Sigmoid colon (tissue), 7 donors: ENCODE results near the gene KIF2C. TPM values are rescaled to one million over a fixed set of nuclear protein-coding genes. Genes with fewer than 3 reads are reported as not detected.
"Not testable (repeated sequence)": the region's sequence is repeated elsewhere in the genome, so short reads cannot be mapped to it uniquely, and the experiment has no call there.

Experiments
- DNase-seq: peaks from one replicate; pipeline ENCODE4 v3.0.0-alpha.2; 2019
- H3K27ac ChIP-seq, 4 donors: fragments of 200-600 bp; sonication (generic); one replicate each; pipeline ENCODE4 v1.5.1; 2016 to 2019; ENCODE audit warnings: mild to moderate bottlenecking in 1 of 4
- H3K27me3 ChIP-seq, 3 donors: fragments of 200-600 bp; sonication (generic); one replicate each; pipeline ENCODE4 v1.5.1; 2019; ENCODE audit warnings: mild to moderate bottlenecking in 1 of 3
- H3K36me3 ChIP-seq, 4 donors: fragments of 200-600 bp; sonication (generic); one replicate each; pipeline ENCODE4 v1.5.1; 2016 to 2019
- H3K4me1 ChIP-seq, 4 donors: fragments of 200-600 bp; sonication (generic); one replicate each; pipeline ENCODE4 v1.5.1; 2017 to 2019
- H3K4me3 ChIP-seq, 4 donors: fragments of 200-600 bp; sonication (generic); one replicate each; pipeline ENCODE4 v1.5.1; 2017 to 2019; ENCODE audit warnings: mild to moderate bottlenecking in 2 of 4, moderate library complexity in 1 of 4
- H3K9me3 ChIP-seq, 4 donors: fragments of 200-600 bp in 3 of 4; sonication (generic) in 3 of 4; one replicate each; pipeline versions ENCODE4 v1.5.1 to v1.6.1; 2013 to 2019
- CTCF ChIP-seq, 4 experiments: fragments of 450-650 bp in 3 of 4; fragments of 200-600 bp in 1 of 4; IDR thresholded peaks; one replicate each; pipeline ENCODE4 v1.5.1; 2016 to 2019; ENCODE audit warnings: antibody characterized with exemption in 4 of 4, mild to moderate bottlenecking in 3 of 4, moderate library complexity in 2 of 4
- EP300 ChIP-seq, 4 donors: sonication (generic); formaldehyde crosslinking; IDR thresholded peaks; one replicate each; pipeline ENCODE4 v1.6.1; 2017; ENCODE audit warnings: antibody characterized with exemption in 4 of 4
- POLR2A ChIP-seq, 2 donors: fragments of 450-650 bp; IDR thresholded peaks; one replicate each; pipeline ENCODE4 v1.6.1; 2016; ENCODE audit warnings: antibody characterized with exemption in 2 of 2, mild to moderate bottlenecking in 2 of 2, moderate library complexity in 2 of 2
- POLR2AphosphoS5 ChIP-seq, 4 donors: sonication (generic); formaldehyde crosslinking; IDR thresholded peaks; one replicate each; pipeline ENCODE4 v1.6.1; 2017; ENCODE audit warnings: antibody characterized with exemption in 4 of 4
- WGBS, 2 donors: extraction: QIAGEN DNeasy Blood & Tissue Kit; methylation state at CpG; one replicate each; pipeline ENCODE4 v1.1.7; 2013; 5-methylcytosine and 5-hydroxymethylcytosine counted together
- intact Hi-C: fragments of 100-400 bp; cut with DNase I; formaldehyde crosslinking; loops from one replicate; pipeline ENCODE4 v1.15.1; 2023
- polyA plus RNA-seq, 3 donors: library from polyadenylated mRNA; stranded (reverse); fragments of 200-250 nt; gene quantifications; one replicate each; pipeline ENCODE4 v1.2.3, GENCODE V29; 2013
- total RNA-seq, 4 donors: library from RNA; depleted of rRNA; stranded (reverse); fragments of >200 nt; gene quantifications; one replicate each; pipeline ENCODE4 v1.1.0, GENCODE V29; 2016
- donor health status: healthy with polysubstance abuse.
- donor health status: Bipolar disorder and iron deficiency.
- donor health status: healthy.

The KIF2C gene
- total and polyA plus RNA-seq, 7 donors = 0.36 to 16.2 (median 1.9) TPM

GRCh38 chr1:44808063-44808937 is 68.7 kb downstream of the KIF2C start, which contains the start of gene BTBD19:
Gene BTBD19 (plus strand): TSS chr1:44808523. CDS start chr1:44808821, 298 bp downstream.
- intact Hi-C loops = loop anchor here (10.0 kb wide), 1 partner anchor 687 kb away; the partner anchor contains the start of gene TESK2
- peaks cover 0 to 79% (median 57%) of the 10 kb centered on the region in 4 donors for H3K4me1 ChIP-seq
- H3K4me3 ChIP-seq = peak within 1 kb of the TSS; percentile 13 to 35 (median 26)
- H3K36me3 ChIP-seq = peaks cover 0 to 31% (median 10%) of the 10 kb centered on the region in 4 donors
- peak within 1 kb of the TSS; percentile 88 to 98 (median 95) for H3K27ac ChIP-seq
- peak in 3 of 4 donors; percentile 13 to 50 (median 47) for TF ChIP-seq POLR2AphosphoS5 (IDR thresholded peaks at IDR 0.05)
- TF ChIP-seq EP300 (IDR thresholded peaks at IDR 0.05) = no peak
- no peaks in the 10 kb centered on the region for H3K9me3 ChIP-seq
- peak; percentile 94 for DNase-seq
- H3K27me3 ChIP-seq = no peaks in the 10 kb centered on the region
- WGBS, 2 donors = 40 to 51% methylated on average over 23 of the region's 23 CpGs

GRCh38 chr1:44808938-44809917 is 69.6 kb downstream of the KIF2C start:
- Histone ChIP-seq H3K27ac (peak overlapping the region; percentile 88 to 98 (median 95)), H3K9me3 (no peaks in the 10 kb centered on the region), H3K4me3 (peak overlapping the region; percentile 13 to 35 (median 26)), H3K36me3 (peaks cover 0 to 21% (median 5%) of the 10 kb centered on the region in 4 donors), H3K4me1 (peaks cover 0 to 80% (median 60%) of the 10 kb centered on the region in 4 donors), H3K27me3 (no peaks in the 10 kb centered on the region)
- WGBS, 2 donors = 27 to 33% methylated on average over 6 of the region's 6 CpGs
- TF ChIP-seq POLR2AphosphoS5 (IDR thresholded peaks at IDR 0.05) = peak in 3 of 4 donors; percentile 6 to 21 (median 17)
- no peak for TF ChIP-seq POLR2A (IDR thresholded peaks at IDR 0.05)
- intact Hi-C loops = loop anchor here (10.0 kb wide), 1 partner anchor 686 kb away; the partner anchor contains the start of gene TESK2
- peak; percentile 80 for DNase-seq

- TF ChIP-seq POLR2A (IDR thresholded peaks at IDR 0.05) (no peak), POLR2AphosphoS5 (IDR thresholded peaks at IDR 0.05) (no peak), CTCF (IDR thresholded peaks at IDR 0.05) (no peak), EP300 (IDR thresholded peaks at IDR 0.05) (no peak)
- peak overlapping the region in 1 of 4 donors; percentile 35 for H3K4me3 ChIP-seq
- H3K36me3 ChIP-seq = peaks cover 0 to 11% (median 0%) of the 10 kb centered on the region in 4 donors
- 50 to 62% methylated on average over 12 of the region's 12 CpGs for WGBS, 2 donors
- H3K9me3 ChIP-seq = no peaks in the 10 kb centered on the region
- peaks cover 0 to 80% (median 61%) of the 10 kb centered on the region in 4 donors for H3K4me1 ChIP-seq
- peak; percentile 84 for DNase-seq
- H3K27ac ChIP-seq = peak overlapping the region; percentile 88 to 98 (median 95)
- no peaks in the 10 kb centered on the region for H3K27me3 ChIP-seq
- intact Hi-C loops = no loop called here
Measured at GRCh38 chr1:44810101-44810761, 70.6 kb downstream of the KIF2C start.

GRCh38 chr1:44810762-44811105 is 71.1 kb downstream of the KIF2C start:
- H3K9me3 ChIP-seq, H3K4me3 ChIP-seq, H3K36me3 ChIP-seq, intact Hi-C loops, DNase-seq, H3K27me3 ChIP-seq: not testable (repeated sequence)
- Histone ChIP-seq H3K4me1 (peaks cover 0 to 79% (median 61%) of the 10 kb centered on the region in 4 donors), H3K27ac (peak overlapping the region in 3 of 4 donors; percentile 88 to 98 (median 97))
- 90 to 94% methylated on average over 4 of the region's 4 CpGs for WGBS, 2 donors

- no peaks in the 10 kb centered on the region for H3K9me3 ChIP-seq
- no peak overlapping the region for H3K4me3 ChIP-seq
- H3K27ac ChIP-seq = peak overlapping the region in 2 of 4 donors; percentile 97 to 98
- peak; percentile 38 for DNase-seq
- intact Hi-C loops = no loop called here
- no peak for TF ChIP-seq EP300 (IDR thresholded peaks at IDR 0.05)
- TF ChIP-seq POLR2A (IDR thresholded peaks at IDR 0.05) = no peak
- no peak for TF ChIP-seq POLR2AphosphoS5 (IDR thresholded peaks at IDR 0.05)
- TF ChIP-seq CTCF (IDR thresholded peaks at IDR 0.05) = no peak
- H3K27me3 ChIP-seq = no peaks in the 10 kb centered on the region
- 82 to 89% methylated on average over 8 of the region's 8 CpGs for WGBS, 2 donors
- peaks cover 0 to 1% (median 0%) of the 10 kb centered on the region in 4 donors for H3K36me3 ChIP-seq
- H3K4me1 ChIP-seq = peaks cover 0 to 74% (median 57%) of the 10 kb centered on the region in 4 donors
Measured at GRCh38 chr1:44811234-44811633, 71.6 kb downstream of the KIF2C start.
